Stimulated activated CD4-positive, alpha-beta T cell treated with anti-CD3 and anti-CD28 coated beads, Interleukin-15, amount 100 ng/mL, for 24 hours (primary cell): ENCODE results near the gene KCNH3.

Experiments used
- DNase-seq: peaks from one replicate; pipeline ENCODE4 v3.0.0-alpha.2; 2020

KCNH3 gene

DNA sequence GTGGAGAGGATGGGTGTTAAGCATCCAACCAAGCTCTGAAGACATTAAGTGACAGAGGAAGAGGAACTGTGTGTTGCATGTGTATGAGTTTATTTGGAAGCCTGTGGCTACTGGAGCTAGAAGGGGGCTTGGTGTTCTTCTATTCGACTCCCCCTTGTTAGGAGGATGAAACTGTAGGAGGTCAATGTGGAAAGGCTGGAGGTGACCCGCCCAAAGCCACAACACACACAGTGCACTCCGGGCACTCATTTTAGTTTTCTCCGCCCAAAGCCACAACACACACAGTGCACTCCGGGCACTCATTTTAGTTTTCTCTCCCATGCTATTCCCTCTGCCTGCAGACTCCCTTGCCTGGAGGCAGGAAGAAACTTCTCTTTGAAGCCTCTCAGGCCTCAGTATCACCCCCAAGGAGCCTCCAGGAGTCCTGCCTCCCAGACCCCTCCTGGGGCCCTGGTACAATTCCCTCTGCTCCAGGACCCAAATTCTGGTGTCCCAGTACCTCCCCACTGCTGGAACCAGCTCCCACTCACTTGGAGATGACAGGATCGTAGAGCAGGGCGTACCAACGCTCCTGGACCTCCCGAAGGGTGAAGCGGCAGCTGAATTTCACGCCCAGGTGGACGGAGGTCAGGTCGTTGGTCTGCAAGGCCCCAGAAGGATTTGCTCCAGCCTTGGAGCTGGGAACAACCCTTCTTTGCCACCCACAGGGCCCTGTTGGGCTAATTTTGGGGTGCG, 25.3 kb downstream of the KCNH3 start:
- no peak for DNase-seq

DNA sequence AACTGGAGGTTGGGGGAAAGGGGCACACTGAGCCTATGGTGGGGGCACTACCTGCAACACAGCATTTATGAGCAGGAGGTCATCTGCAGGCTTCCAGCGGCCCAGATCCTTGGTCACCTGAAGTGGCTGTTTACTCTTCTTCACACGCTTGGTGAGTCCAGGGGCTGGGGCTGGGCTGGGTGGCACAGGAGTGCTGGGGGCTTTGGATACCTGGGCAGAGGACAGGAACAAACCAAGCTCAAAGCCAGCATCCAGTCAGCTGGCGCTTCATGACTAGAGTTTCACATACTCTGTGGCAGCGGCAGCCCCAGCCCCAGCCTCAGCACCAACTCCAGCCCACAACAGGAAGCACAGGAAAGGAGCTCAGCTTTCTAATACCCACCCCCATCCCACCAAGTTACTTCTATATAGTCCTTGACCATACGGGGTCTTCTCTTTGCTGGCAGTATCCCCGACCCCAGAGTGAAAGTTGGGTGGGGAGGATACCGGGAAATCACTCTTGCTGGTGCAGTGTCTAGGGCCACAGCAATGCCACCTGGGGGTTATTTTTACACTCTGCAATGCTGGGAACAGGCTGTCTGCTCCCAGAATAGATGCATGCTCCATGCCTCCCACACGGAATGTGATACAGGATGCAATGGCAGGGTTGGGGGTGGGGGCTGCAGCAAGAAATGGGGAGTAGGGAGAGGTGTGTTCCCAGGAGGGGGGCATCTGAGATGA, 26.0 kb downstream of the KCNH3 start:
- DNase-seq, result no peak

DNA sequence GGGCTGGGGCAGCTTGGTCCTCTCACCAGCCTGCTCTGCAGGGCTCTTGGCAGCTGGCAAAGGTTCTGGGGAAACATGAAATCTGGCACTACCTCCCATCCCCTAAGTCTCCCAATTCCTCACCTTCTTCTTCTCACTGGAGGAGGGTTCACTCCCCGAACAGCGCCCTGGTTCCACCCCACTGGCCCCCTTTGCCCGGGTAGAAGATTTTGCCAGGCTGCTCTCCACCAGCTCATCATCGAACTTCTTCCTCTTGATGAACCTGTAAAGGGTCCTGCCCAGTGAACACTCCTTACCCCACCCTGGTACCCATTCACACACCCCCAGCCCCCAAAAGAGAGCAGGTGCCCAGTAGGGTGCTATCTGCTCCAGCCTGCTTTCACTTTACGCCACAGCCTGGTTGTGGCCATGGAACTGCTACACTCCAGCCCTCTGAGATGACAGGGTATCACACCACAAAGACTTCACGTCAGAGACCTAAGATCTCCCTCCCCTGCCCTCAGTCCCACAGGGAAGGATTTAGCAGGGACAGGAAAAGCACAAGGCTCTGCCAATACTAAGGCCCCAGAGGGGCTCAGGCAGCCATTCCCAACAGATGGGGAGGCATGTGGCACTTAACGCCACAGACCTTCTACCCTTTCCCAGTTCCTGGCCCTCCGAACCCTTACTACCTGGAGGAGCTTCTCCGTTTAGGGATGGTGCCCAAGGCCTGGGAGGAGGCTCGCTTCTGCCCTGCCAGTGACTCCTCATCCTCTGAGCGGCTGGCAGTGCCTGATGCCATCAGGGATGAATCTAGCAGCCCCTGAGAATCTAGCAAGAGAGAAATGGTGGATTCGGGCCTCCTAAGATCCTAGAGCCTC, 26.8 kb downstream of the KCNH3 start:
- DNase-seq, result no peak

DNA sequence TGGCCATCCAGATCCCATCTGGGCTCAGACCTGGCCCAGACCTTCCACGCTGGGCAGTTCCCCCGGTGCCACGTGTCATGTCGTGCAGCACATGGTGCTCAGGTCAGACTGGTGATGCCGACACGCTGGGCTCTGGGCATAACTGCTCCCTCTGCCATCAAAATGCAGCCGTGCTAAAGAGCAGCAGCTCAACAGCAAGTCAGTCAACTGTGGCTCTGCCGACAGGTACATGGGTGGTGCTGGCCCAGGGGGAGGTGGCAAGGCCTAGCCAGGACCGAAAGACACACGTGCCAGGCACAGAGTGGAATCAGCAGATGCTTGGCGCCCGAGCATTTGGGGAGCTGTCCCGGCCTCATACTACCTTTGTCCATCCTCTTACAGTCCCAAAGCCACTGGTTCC, 27.5 kb downstream of the KCNH3 start:
- no peak for DNase-seq

DNA sequence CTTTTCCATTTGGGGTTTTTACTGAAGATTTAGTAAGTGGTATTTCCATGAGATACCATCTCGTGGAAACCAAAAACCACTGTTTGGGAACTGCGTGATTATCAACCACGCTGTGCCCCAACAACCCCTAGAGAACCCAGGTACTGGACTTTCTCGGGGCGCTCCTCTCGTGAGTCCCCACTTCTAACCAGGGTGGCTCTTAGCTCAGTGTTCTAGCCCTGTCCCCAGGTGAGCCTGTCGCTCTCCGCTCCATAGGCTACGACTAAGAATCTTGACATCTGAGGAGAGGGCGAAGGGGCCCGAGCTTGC, 28.4 kb downstream of the KCNH3 start:
- DNase-seq, result no peak

DNA sequence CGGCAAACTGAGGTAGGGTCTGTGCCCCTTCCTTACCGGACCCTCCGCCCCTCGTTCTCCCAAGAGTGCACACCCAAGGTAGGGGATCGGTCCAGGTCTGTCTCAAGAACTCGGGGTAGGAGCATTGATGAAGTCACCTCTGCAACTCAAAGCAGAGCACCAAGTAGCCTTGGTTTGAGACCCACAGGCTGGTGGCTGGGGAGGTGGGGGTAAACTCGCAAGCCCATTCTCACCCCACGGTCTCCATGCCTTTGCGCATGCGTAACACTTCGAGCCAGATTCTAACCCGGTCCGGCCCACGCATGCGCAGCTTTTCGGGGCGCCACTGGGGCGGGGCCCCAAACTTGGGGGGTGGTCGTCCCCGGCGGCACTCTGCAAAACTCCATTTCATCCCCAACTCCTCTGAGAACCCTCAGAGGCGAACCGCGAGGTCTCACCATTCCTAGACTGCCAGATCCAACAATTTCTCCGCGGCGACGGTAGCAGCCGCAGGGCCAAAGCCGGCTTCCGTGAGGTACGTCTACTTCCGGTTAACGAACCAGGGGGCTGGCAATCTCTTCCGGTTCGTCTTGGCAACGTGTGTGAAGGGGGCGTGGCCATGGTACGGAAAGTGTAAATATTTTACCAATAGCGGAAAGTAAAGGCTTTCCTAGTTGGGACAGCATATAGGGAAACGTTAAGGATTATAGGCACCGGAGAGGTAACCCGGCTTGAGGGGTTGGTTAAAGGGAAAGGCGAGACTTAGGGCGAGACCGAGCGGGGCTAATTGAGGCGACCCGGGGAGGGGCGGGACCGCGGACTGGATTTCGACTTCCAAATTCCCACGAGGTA, 29.0 kb downstream of the KCNH3 start, which contains the start of gene MCRS1:
MCRS1 (minus strand) TSS at position 532 of the 831 bp plus-strand sequence. CDS start 1,411 bp downstream, outside the sequence.
- peak; percentile 92 for DNase-seq

DNA sequence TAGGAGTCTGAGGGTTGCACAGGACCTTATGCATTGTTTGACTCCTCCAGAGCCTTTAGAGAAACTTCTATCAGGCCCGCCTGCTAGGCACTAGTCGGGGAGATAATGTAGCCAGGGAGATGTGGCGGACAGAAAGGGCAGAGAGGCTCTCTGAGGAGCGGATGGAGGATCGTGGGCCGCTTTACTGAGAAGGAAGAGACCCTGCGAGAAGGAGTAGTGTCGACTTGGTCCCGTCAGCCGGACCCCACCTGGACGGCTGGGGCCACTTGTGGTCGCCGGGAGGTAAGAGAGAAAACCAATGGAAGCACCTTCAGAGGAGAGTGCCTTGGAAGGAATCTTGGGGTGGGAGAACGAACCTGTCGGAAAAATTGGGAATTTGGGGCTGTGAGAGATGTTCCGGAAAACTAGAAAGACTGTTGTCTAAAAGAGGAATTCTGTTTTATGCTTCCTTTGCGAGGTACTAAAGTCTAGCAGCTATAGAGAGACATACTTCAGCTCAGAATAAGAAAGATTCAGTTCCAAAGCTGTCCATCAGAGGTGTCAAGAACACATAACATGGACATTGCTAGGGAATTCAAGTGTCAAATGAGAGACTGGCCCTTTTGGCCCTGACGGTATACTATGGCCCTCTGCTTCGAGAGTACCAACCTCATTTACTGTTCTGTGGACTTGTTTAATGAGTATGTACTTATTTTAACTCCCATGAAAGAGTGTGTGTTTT, 29.8 kb downstream of the KCNH3 start:
- no peak for DNase-seq

DNA sequence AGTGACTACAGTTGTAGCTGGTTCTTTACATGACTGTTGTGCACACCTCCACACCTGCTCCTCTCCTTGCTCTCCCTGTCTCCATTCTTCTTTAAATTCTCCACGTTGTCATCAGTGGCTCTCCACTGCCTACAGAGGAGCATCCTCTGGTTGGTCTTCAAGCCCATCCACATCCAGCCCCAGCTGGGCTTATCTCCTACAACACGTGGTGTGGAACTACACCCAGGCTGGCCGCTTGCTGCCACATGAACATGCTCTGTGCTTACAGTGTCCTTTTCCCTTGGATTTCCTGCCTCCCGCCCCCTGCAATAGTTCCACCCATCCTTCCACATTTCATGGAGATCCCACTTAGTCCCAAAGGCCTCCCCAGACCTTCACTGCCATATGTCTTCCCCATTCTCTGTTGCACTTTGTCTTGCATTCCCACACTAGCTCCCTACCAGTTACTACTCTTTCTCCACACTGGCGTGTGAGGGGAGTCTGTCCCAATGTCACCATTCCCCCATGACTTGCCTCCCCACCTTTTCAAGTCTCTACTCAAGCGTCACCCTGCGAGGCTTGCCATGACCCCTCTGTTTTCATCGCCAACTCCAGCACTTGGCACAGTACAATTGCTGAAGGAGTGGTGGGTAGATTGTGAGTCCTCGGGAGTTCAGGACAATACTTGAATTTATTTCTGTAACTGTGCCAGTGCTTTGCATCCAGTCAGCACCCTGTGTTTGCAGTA, 38.9 kb downstream of the KCNH3 start:
- no peak for DNase-seq

DNA sequence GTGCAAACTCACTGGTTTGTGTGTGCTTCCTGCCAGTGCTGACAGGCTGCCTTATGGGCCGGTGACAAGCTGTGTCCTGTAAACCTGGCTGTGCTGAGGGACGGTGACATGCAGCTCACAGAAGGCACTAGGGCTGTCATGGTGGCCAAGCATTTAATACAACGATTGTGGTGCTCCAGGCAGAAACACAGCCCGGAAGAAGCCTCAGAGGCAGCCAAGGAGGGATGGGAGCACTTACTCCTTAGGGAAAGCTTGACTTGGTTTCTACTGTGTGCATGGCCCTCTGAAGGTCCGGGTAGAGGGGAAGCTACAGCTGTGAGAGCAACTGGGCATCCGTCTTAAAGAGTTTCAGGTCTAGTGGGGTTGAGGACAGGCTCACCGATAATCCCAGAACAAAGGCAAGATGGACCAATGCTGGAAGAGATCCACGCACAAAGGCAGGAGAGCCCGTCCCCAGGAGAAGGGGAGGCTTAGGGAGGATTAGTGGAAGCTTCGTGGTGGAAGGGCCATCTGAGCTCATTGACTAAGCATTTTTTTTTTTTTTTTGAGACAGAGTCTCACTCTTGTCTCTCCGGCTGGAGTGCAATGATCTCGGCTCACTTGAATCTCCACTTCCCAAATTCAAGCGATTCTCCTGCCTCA, 39.8 kb downstream of the KCNH3 start:
- no peak for DNase-seq

DNA sequence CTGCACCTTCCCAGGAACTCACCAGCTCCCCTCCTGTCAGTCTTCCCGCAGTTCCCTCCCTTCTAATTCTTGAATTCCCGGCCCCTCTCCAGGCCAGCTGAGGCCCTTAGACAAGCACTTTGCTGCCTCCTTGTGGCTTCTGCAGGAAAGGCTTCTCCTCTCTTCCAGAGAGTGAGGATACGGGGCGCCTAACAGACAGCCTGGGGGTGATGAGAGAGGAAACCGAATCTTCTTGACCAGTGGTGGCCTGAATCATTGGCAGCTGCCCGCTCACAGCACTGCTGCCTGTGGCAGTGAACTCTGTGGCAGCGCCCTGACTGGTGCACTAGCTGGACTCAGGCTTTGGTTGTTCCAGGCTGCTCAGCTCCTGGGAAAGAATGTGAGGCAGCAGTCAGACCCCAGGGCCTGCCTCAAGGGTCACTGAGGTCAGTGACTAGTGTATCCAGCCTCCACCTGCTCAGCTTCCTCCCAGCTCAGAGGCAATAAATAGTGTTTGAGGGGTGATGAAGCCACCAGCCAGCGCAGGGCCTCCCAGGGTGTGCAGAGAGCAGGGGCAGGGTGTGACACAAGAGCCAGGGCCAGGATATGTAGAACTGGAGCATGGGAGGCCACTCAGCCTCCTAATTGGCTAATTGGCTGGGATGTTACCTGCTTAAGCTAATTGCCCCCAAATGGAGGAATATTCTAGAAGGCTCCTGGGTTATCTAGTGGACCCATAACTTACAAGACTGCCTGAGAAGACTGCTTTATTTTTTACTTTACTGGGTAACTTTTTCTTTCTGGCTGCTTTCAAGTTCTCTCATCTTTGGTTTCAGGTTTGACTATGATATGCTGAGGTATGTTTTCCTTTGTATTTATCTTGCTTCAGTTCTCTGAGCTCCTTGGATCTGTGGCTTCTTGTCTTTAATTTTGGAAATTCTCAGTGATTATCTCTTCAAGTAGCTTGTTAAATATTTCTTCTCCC, 42.0 kb downstream of the KCNH3 start:
- peak; percentile 66 for DNase-seq

DNA sequence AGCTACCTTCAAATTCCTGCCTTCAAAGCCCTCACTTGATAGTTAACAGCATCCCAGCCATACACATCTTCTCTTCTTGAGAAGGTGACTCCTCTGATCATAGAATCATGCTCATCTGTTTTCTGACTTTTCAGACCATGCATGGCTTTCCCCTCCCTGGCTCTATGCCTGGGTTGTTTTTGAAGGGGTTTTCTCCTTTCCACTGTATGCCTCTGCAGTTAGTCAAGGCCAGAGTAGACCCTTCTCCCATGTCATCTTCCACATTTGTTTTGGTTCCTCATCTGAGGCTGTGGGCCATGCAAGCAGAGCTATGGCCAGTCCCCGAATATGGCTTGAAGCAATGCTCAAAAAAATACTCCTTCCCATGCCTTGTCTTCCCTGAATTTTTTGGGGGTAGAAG, 43.4 kb downstream of the KCNH3 start:
- DNase-seq, result no peak

DNA sequence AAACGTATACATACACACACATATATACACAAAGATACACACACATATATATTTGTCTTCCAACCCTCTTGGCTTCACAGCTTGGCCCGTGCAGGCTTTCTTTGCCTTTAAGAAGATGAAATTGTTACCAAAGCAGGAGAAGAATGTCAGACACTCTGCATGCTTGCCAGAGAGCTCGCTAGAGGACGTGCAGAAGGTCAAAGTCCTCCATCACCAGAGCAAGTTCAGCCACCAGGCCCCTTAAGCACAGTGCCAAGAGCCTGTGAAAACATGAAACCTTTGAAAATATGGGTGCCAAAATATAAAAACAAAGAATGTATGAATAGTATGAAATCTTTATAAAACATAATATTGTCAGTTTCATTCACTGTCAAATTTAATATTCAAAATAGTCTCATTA, 44.0 kb downstream of the KCNH3 start:
- DNase-seq, result no peak

DNA sequence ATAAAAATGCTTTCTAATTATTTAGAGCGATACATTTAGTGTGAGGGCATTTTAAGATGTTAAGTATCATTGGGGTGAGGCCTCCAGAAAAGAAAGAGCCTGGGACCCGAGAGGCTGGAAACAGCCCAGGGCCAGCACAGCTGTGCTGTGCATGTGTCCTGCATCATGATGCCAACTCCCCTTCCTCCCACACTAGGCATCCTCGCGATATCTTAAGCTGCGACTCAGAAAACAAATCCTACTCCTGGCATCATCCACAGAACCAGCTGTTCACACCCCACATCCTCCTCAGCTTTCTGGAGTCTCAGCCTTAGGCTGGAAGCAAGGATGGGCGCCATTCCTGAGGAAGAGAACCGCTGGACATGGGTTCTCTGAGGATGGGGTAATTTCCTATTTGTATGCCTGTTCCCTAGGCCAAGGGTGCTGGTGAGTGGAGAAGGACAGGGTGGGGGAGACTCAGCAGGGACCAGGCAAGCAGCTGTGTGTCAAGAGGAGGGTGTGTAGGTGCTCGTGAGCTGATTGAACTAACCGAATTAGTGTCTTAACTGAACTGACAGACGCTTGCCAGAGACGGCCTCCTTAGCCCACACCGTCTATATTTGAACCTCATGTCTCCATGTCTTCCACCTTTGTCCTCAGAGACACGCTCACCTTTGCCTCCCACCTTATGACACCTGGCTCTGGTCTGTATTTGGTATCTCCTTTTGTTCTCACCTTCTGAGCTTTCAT, 44.7 kb downstream of the KCNH3 start:
- DNase-seq, result no peak

DNA sequence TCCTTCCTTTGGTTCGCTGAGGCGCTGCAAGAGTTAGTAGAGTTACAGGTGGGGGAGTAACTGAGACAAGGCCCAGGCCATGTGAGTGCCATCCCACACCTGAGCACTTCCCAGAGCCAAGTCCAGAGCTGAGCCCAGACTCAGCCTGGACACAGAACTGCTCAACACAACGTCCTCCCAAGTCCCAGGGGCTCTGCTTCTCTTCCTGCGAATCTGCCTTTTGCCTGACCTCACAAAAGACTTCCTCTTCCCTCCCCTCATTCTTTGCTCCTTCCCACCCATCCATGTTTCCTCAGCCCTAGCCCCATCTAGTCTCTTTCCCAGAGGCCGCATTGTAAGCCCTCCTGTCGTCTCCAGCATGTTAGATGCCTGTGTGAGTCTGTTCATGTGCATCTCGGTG, 45.8 kb downstream of the KCNH3 start:
- no peak for DNase-seq

DNA sequence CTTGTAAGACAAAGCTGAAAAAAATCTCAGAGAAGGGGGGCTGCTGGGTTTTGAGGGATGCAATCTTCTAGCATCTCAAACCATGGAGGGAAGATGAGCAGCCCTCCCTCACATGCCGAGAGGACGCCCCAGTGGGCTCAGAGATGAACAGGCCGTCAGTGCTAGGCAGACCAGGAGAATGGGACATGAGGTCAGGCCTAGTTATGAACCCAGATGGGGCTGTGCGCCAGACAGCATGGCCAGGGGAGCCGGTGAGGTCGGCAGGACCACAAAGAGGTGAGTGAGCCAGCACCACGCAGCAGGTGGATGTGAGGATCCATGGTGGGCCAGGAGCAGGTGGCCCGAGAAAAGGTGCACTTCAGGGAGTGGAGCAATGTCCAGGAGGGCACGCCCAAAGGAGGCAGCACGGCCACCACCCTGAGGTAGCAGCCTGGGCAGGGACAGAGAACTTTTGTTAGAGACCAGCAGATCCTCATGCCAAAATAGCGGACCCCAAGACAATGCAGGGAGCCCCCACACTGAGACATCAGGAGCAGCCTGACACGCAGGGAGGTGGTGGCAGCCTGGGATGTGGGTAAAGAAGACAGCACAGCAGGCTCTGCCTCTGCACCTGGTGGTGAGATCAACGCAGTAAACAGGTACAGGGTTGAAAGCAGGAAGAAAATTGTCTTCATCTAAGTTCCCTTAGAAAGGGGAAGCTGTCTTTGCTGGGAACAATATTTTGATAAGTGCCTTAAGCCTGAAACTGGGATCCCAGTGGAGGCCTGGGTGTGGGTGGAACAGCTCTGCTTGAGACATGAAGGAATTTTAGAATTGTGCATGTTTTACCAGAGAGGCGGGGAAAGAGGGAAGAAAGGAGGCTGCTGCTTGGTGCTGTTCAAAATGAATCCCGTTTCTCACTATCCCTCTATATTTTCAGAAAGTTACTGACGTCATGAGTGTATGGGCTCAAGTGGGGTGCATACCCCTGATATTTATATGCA, 46.9 kb downstream of the KCNH3 start:
- no peak for DNase-seq

DNA sequence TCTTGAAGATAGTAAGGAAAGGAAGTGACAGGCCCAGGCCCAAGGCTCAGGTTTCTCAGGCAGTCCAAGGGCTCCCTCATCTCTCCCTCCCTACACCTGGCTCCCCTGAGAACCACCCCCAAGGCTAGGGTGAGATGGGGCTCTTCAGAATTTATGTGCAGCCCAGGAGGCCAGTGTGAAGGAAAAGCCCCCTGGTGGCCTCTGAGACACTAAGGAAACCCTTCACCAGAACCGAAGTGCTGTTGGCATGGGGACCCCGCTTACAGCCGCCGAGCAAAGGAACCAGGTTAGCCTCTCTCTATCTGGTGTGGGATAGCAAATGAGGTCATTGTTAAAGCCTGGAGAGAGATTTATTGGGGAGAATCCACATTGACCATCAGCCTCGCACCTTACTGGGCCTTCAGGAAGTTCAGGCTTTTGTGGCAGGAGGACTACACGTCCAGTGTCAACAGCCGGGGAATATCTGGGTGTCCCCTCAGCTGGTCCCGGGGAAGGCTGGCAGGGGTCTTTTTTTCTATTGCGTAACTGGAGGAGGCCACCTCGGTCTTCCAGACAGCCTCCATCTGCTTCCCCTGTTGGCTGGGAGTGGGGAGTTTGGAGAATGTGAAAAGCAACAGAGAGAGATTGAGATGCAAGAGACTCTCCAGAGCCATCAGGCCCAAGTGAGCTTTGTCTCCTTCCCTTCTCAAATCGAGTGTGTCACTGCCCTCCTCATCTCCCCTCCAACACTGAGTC, 48.5 kb downstream of the KCNH3 start:
- no peak for DNase-seq

DNA sequence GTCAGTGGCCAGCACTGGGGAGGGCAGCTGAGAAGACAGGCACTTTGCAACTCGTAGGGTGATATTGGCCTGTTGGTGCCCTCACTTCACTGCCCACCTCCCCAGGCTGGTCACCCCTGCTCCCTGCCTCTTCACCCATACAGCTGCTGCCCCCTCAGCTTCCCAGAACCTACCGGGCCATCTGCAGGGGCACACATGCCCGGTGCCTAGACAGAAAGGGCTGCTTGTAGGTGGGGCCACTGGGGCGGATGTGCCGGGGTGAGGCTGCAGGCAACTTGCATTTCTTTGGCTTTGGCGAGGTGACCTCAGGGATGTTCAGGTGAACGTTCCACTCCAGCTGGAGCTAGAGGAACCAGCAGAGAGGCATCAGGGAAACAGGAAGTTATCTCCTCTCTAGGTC, 49.5 kb downstream of the KCNH3 start:
- no peak for DNase-seq
